ENCODE measurements around the gene KCTD21. TPM values are rescaled to one million over a fixed set of nuclear protein-coding genes. Genes with fewer than 3 reads are reported as not detected.

KCTD21 gene
- total RNA-seq, 2 donors from 2014 or later = 7.5 to 9.2 TPM

GRCh38 chr11:78201096-78201818 lies 12.8 kb upstream of the KCTD21 start:
- no peaks in the 10 kb centered on the region for H3K9me3 ChIP-seq
- DNase-seq = no peak
- H3K4me1 ChIP-seq = no peaks in the 10 kb centered on the region
- H3K27me3 ChIP-seq = no peaks in the 10 kb centered on the region
- TF ChIP-seq CTCF (IDR thresholded peaks at IDR 0.05) = no peak
- intact Hi-C loops (cut with DNase I) = no loop called here
- no peak overlapping the region for H3K9ac ChIP-seq (ENCODE audit: low read depth in 2 of 2, low read length in 2 of 2)
- H3K36me3 ChIP-seq = no peaks in the 10 kb centered on the region
- no peak overlapping the region for H3K27ac ChIP-seq
- no peak overlapping the region for H3K4me3 ChIP-seq

GRCh38 chr11:78200553-78200952 lies 12.1 kb upstream of the KCTD21 start:
- intact Hi-C loops (cut with DNase I) = no loop called here
- Histone ChIP-seq H3K36me3 (no peaks in the 10 kb centered on the region), H3K9ac (ENCODE audit: low read depth in 2 of 2, low read length in 2 of 2) (no peak overlapping the region), H3K27ac (no peak overlapping the region), H3K27me3 (no peaks in the 10 kb centered on the region), H3K9me3 (no peaks in the 10 kb centered on the region), H3K4me3 (no peak overlapping the region), H3K4me1 (no peaks in the 10 kb centered on the region)
- no peak for DNase-seq
- no peak for TF ChIP-seq CTCF (IDR thresholded peaks at IDR 0.05)

GRCh38 chr11:78200061-78200460 lies 11.6 kb upstream of the KCTD21 start:
- H3K4me1 ChIP-seq = no peaks in the 10 kb centered on the region
- intact Hi-C loops (cut with DNase I) = no loop called here
- no peaks in the 10 kb centered on the region for H3K36me3 ChIP-seq
- no peak overlapping the region for H3K4me3 ChIP-seq
- no peak overlapping the region for H3K9ac ChIP-seq (ENCODE audit: low read depth in 2 of 2, low read length in 2 of 2)
- H3K27me3 ChIP-seq = no peaks in the 10 kb centered on the region
- TF ChIP-seq CTCF (IDR thresholded peaks at IDR 0.05) = no peak
- H3K27ac ChIP-seq = no peak overlapping the region
- no peaks in the 10 kb centered on the region for H3K9me3 ChIP-seq
- no peak for DNase-seq

GRCh38 chr11:78199653-78200015 lies 11.2 kb upstream of the KCTD21 start:
- no peaks in the 10 kb centered on the region for H3K9me3 ChIP-seq
- no peak overlapping the region for H3K9ac ChIP-seq (ENCODE audit: low read depth in 2 of 2, low read length in 2 of 2)
- intact Hi-C loops (cut with DNase I) = no loop called here
- H3K36me3 ChIP-seq = no peaks in the 10 kb centered on the region
- no peak for DNase-seq
- no peaks in the 10 kb centered on the region for H3K4me1 ChIP-seq
- no peak overlapping the region for H3K4me3 ChIP-seq
- TF ChIP-seq CTCF (IDR thresholded peaks at IDR 0.05) = no peak
- H3K27me3 ChIP-seq = no peaks in the 10 kb centered on the region
- H3K27ac ChIP-seq = no peak overlapping the region

- no peaks in the 10 kb centered on the region for H3K27me3 ChIP-seq
- no peak overlapping the region for H3K27ac ChIP-seq
- no peak for TF ChIP-seq CTCF (IDR thresholded peaks at IDR 0.05)
- intact Hi-C loops (cut with DNase I) = no loop called here
- H3K9ac ChIP-seq (ENCODE audit: low read depth in 2 of 2, low read length in 2 of 2) = no peak overlapping the region
- H3K4me1 ChIP-seq = no peaks in the 10 kb centered on the region
- H3K36me3 ChIP-seq = no peaks in the 10 kb centered on the region
- no peak for DNase-seq
- H3K9me3 ChIP-seq = no peaks in the 10 kb centered on the region
- no peak overlapping the region for H3K4me3 ChIP-seq
Observed at GRCh38 chr11:78199015-78199652, 10.7 kb upstream of the KCTD21 start.
